Stimulated activated CD8-positive, alpha-beta memory T cell treated with anti-CD3 and anti-CD28 coated beads, Interleukin-12 subunit alpha, Interleukin-12 subunit beta, amount 100 ng/mL, for 1 hour (primary cell): Measurements from ENCODE around the gene OR4A16.

Experiments
- DNase-seq: peaks from one replicate; pipeline ENCODE4 v3.0.0-alpha.2; 2020; ENCODE audit warnings: low read depth

OR4A16 gene, protein sequence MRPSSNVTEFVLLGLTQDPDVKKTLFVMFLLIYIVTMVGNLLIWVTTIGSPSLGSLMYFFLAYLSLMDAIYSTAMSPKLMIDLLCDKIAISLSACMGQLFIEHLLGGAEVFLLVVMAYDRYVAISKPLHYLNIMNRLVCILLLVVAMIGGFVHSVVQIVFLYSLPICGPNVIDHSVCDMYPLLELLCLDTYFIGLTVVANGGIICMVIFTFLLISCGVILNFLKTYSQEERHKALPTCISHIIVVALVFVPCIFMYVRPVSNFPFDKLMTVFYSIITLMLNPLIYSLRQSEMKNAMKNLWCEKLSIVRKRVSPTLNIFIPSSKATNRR

GRCh38 chr11:55342901-55343300 lies at the start of gene OR4A16:
OR4A16 (plus strand) TSS chr11:55343201; CDS start chr11:55343201, 0 bp downstream.
- DNase-seq, result no peak

- no peak for DNase-seq
Observed at GRCh38 chr11:55324500-55324899, 18.5 kb upstream of the OR4A16 start.

DNA sequence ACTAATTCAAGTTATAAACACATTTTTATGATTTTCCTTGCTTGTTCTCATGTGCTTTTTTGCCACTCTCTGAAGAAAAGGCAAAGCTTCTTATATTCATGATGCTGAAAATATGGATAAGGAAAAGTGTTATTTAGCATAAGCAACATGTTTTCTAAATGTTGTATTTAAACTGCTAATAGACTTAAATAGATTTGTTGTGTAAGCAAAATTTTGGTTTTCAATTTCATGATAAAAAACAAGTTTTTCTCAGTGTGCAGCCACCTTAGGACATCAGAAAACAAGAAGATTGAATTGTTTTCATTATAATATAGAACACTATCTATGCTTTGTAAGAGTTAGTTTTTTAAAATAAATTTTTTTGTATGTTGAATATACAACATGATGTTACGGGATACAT lies 2.3 kb downstream of the OR4A16 start:
- no peak for DNase-seq

GRCh38 chr11:55349032-55349431 lies 6.0 kb downstream of the OR4A16 start:
- DNase-seq, result no peak

DNA sequence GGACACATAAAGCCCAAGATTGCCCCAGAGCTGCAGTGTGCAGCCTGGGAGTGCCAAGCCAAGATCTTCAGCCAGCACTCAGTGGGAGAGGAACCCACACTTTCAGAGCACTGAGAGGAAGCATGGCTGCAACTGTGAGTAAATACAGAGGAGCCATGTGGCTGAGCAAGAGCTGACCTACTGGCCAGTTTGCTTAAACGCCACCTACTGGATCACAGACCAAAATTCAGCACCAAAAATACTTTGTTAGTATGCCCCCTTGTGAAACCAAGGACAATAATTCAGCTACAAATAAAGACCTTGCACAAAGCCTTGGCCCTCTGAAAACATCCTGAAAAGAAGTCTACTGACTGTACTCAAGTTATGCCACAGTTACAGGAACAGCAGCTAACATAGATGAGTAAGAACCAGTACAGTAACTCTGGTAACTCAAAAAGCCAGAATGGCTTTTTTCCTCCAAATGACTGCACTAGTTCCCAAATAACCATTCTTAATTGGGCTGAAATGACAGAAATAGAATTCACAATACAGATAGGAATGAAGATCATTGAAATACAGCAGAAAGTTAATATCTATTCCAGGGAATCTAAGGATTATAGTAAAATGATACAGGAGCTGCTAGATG lies 14.7 kb downstream of the OR4A16 start:
- no peak for DNase-seq

GRCh38 chr11:55367674-55368073 lies 24.7 kb downstream of the OR4A16 start, which contains the start of gene OR4A15:
OR4A15 (plus strand) TSS chr11:55367974; CDS start chr11:55367974, 0 bp downstream.
- no peak for DNase-seq
